Activated naive CD8-positive, alpha-beta T cell treated with anti-CD3 and anti-CD28 coated beads for 36 hours (primary cell): Measurements from ENCODE around the gene CDRT15L2. TPM values are rescaled to one million over a fixed set of nuclear protein-coding genes. Genes with fewer than 3 reads are reported as not detected.
"Not testable (repeated sequence)": the region's sequence is repeated elsewhere in the genome, so short reads cannot be mapped to it uniquely, and the experiment has no call there.

Experiments
- DNase-seq: peaks from one replicate; pipeline ENCODE4 v3.0.0; 2021
- H3K27ac Mint-ChIP-seq: one replicate; pipeline ENCODE4 v1.8.0; 2022; ENCODE audit warnings: mild to moderate bottlenecking, moderate library complexity, mixed read lengths
- H3K27me3 Mint-ChIP-seq: one replicate; pipeline ENCODE4 v1.8.0; 2022; ENCODE audit warnings: mild to moderate bottlenecking, mixed read lengths
- H3K36me3 Mint-ChIP-seq: one replicate; pipeline ENCODE4 v1.8.0; 2021; ENCODE audit warnings: mild to moderate bottlenecking, mixed read lengths
- H3K4me1 Mint-ChIP-seq: one replicate; pipeline ENCODE4 v1.8.0; 2021; ENCODE audit warnings: mixed read lengths
- H3K4me3 Mint-ChIP-seq: one replicate; pipeline ENCODE4 v1.8.0; 2022; ENCODE audit warnings: mild to moderate bottlenecking, moderate library complexity, mixed read lengths
- H3K9me3 Mint-ChIP-seq: one replicate; pipeline ENCODE4 v1.8.0; 2022; ENCODE audit warnings: mixed read lengths
- total RNA-seq, 2 experiments: library from RNA; stranded (reverse); gene quantifications; one replicate each; pipeline ENCODE4 v1.2.3, GENCODE V29; 2021

The CDRT15L2 gene
- total RNA-seq, 2 experiments from 2014 or later: not detected

GRCh38 chr17:20565245-20565644 is 14.3 kb upstream of the CDRT15L2 start:
- DNase-seq, H3K9me3 Mint-ChIP-seq, H3K36me3 Mint-ChIP-seq, H3K27me3 Mint-ChIP-seq, H3K4me3 Mint-ChIP-seq, H3K4me1 Mint-ChIP-seq, H3K27ac Mint-ChIP-seq: not testable (repeated sequence)

- no peaks in the 10 kb centered on the region for H3K36me3 Mint-ChIP-seq
- H3K4me3 Mint-ChIP-seq: no peak overlapping the region
- H3K27ac Mint-ChIP-seq: no peak overlapping the region
- no peak for DNase-seq
- no peaks in the 10 kb centered on the region for H3K9me3 Mint-ChIP-seq
- H3K4me1 Mint-ChIP-seq: no peaks in the 10 kb centered on the region
- no peaks in the 10 kb centered on the region for H3K27me3 Mint-ChIP-seq
These were observed 13.8 kb upstream of the CDRT15L2 start for GRCh38 chr17:20565711-20566110.

- not testable (repeated sequence) for H3K27ac Mint-ChIP-seq
These were observed 12.8 kb upstream of the CDRT15L2 start for GRCh38 chr17:20566736-20567135.

GRCh38 chr17:20567421-20567820 is 12.1 kb upstream of the CDRT15L2 start:
- not testable (repeated sequence) for H3K27me3 Mint-ChIP-seq, H3K36me3 Mint-ChIP-seq, H3K27ac Mint-ChIP-seq, H3K4me3 Mint-ChIP-seq, H3K9me3 Mint-ChIP-seq, DNase-seq, H3K4me1 Mint-ChIP-seq

More at GRCh38 chr17:20566736-20567135, 12.8 kb upstream of the CDRT15L2 start:
- H3K9me3 Mint-ChIP-seq, H3K4me3 Mint-ChIP-seq, H3K27me3 Mint-ChIP-seq, DNase-seq, H3K4me1 Mint-ChIP-seq, H3K36me3 Mint-ChIP-seq: not testable (repeated sequence)

- H3K9me3 Mint-ChIP-seq, H3K4me1 Mint-ChIP-seq, H3K27me3 Mint-ChIP-seq, DNase-seq, H3K4me3 Mint-ChIP-seq, H3K36me3 Mint-ChIP-seq, H3K27ac Mint-ChIP-seq: not testable (repeated sequence)
These were observed 10.9 kb upstream of the CDRT15L2 start for GRCh38 chr17:20568604-20569003.

- H3K36me3 Mint-ChIP-seq, H3K4me1 Mint-ChIP-seq, H3K9me3 Mint-ChIP-seq, DNase-seq, H3K27ac Mint-ChIP-seq, H3K27me3 Mint-ChIP-seq, H3K4me3 Mint-ChIP-seq: not testable (repeated sequence)
These were observed 7.9 kb upstream of the CDRT15L2 start for GRCh38 chr17:20571653-20572052.

GRCh38 chr17:20573216-20573615 is 6.3 kb upstream of the CDRT15L2 start:
- not testable (repeated sequence) for H3K27me3 Mint-ChIP-seq, H3K36me3 Mint-ChIP-seq, H3K27ac Mint-ChIP-seq, DNase-seq, H3K4me1 Mint-ChIP-seq, H3K9me3 Mint-ChIP-seq, H3K4me3 Mint-ChIP-seq

GRCh38 chr17:20575071-20575470 is 4.5 kb upstream of the CDRT15L2 start:
- not testable (repeated sequence) for H3K36me3 Mint-ChIP-seq, H3K27ac Mint-ChIP-seq, H3K4me3 Mint-ChIP-seq, H3K27me3 Mint-ChIP-seq, DNase-seq, H3K9me3 Mint-ChIP-seq, H3K4me1 Mint-ChIP-seq

- H3K9me3 Mint-ChIP-seq, H3K36me3 Mint-ChIP-seq, H3K4me3 Mint-ChIP-seq, H3K27ac Mint-ChIP-seq, DNase-seq, H3K4me1 Mint-ChIP-seq: not testable (repeated sequence)
- H3K27me3 Mint-ChIP-seq: peaks cover 14% of the 10 kb centered on the region
These were observed 4.5 kb downstream of the CDRT15L2 start for GRCh38 chr17:20583891-20584577.

- not testable (repeated sequence) for DNase-seq, H3K27ac Mint-ChIP-seq, H3K9me3 Mint-ChIP-seq, H3K36me3 Mint-ChIP-seq, H3K4me1 Mint-ChIP-seq, H3K4me3 Mint-ChIP-seq
- H3K27me3 Mint-ChIP-seq: peaks cover 17% of the 10 kb centered on the region
These were observed 9.4 kb downstream of the CDRT15L2 start for GRCh38 chr17:20588744-20589453.

GRCh38 chr17:20589454-20589810 is 9.9 kb downstream of the CDRT15L2 start:
- H3K4me3 Mint-ChIP-seq, DNase-seq, H3K27ac Mint-ChIP-seq, H3K4me1 Mint-ChIP-seq, H3K36me3 Mint-ChIP-seq, H3K9me3 Mint-ChIP-seq: not testable (repeated sequence)
- H3K27me3 Mint-ChIP-seq: peaks cover 17% of the 10 kb centered on the region

- not testable (repeated sequence) for H3K9me3 Mint-ChIP-seq, H3K27ac Mint-ChIP-seq, DNase-seq, H3K4me3 Mint-ChIP-seq, H3K36me3 Mint-ChIP-seq, H3K4me1 Mint-ChIP-seq
- peaks cover 12% of the 10 kb centered on the region for H3K27me3 Mint-ChIP-seq
These were observed 11.5 kb downstream of the CDRT15L2 start for GRCh38 chr17:20591040-20591439.

- H3K27me3 Mint-ChIP-seq, H3K4me1 Mint-ChIP-seq, H3K36me3 Mint-ChIP-seq, H3K4me3 Mint-ChIP-seq, H3K27ac Mint-ChIP-seq, H3K9me3 Mint-ChIP-seq, DNase-seq: not testable (repeated sequence)
These were observed 26.0 kb downstream of the CDRT15L2 start for GRCh38 chr17:20605568-20605967.

- H3K27ac Mint-ChIP-seq, H3K9me3 Mint-ChIP-seq, H3K4me3 Mint-ChIP-seq, H3K27me3 Mint-ChIP-seq, DNase-seq, H3K4me1 Mint-ChIP-seq, H3K36me3 Mint-ChIP-seq: not testable (repeated sequence)
These were observed 30.0 kb downstream of the CDRT15L2 start for GRCh38 chr17:20609490-20609889.

GRCh38 chr17:20611309-20611708 is 31.8 kb downstream of the CDRT15L2 start:
- DNase-seq: no peak
- Mint-ChIP-seq H3K4me3 (no peak overlapping the region), H3K27me3 (no peaks in the 10 kb centered on the region), H3K27ac (no peak overlapping the region), H3K9me3 (no peaks in the 10 kb centered on the region), H3K4me1 (no peaks in the 10 kb centered on the region), H3K36me3 (no peaks in the 10 kb centered on the region)

GRCh38 chr17:20612635-20613034 is 33.1 kb downstream of the CDRT15L2 start:
- Mint-ChIP-seq H3K27ac (no peak overlapping the region), H3K4me1 (no peaks in the 10 kb centered on the region), H3K36me3 (no peaks in the 10 kb centered on the region), H3K9me3 (no peaks in the 10 kb centered on the region), H3K27me3 (no peaks in the 10 kb centered on the region), H3K4me3 (no peak overlapping the region)
- DNase-seq: no peak
